ENCODE data around the gene SYT13.

GRCh38 chr11:45225961-45226871 is 59.9 kb downstream of the SYT13 start:
- no peak for TF ChIP-seq CTCF (conservative IDR thresholded peaks at IDR 0.05)
- TF ChIP-seq EZH2 (IDR thresholded peaks at IDR 0.05; ENCODE audit: low read depth) = no peak

All from PC-9 (cell line).